ENCODE measurements around the gene P2RX6. TPM values are rescaled to one million over a fixed set of nuclear protein-coding genes. Genes with fewer than 3 reads are reported as not detected.
"Not testable (repeated sequence)": the region's sequence is repeated elsewhere in the genome, so short reads cannot be mapped to it uniquely, and the experiment has no call there.

Gene P2RX6
- total RNA-seq, 1 donor from 2014 or later: 1.2 TPM

- no peak for DNase-seq (ENCODE audit: low spot score)
Observed at GRCh38 chr22:21051145-21051830, 36.3 kb downstream of the P2RX6 start.

- no peak for DNase-seq (ENCODE audit: low spot score)
Observed at GRCh38 chr22:21051831-21052400, 37.0 kb downstream of the P2RX6 start.

- DNase-seq (ENCODE audit: low spot score): no peak
Observed at GRCh38 chr22:21052715-21053459, 37.9 kb downstream of the P2RX6 start.

- no peak for DNase-seq (ENCODE audit: low spot score)
Observed at GRCh38 chr22:21054046-21054713, 39.2 kb downstream of the P2RX6 start.

- no peak for DNase-seq (ENCODE audit: low spot score)
Observed at GRCh38 chr22:21054714-21055563, 40.0 kb downstream of the P2RX6 start.

- no peak for DNase-seq (ENCODE audit: low spot score)
Observed at GRCh38 chr22:21055564-21055834, 40.5 kb downstream of the P2RX6 start.

GRCh38 chr22:21055880-21056319, 40.9 kb downstream of the P2RX6 start:
- no peak for DNase-seq (ENCODE audit: low spot score)

- DNase-seq (ENCODE audit: low spot score): not testable (repeated sequence)
Observed at GRCh38 chr22:21060363-21060762, 45.4 kb downstream of the P2RX6 start.

GRCh38 chr22:21061660-21062321, 46.8 kb downstream of the P2RX6 start:
- DNase-seq (ENCODE audit: low spot score): not testable (repeated sequence)

- not testable (repeated sequence) for DNase-seq (ENCODE audit: low spot score)
Observed at GRCh38 chr22:21064425-21064824, 49.5 kb downstream of the P2RX6 start.

- DNase-seq (ENCODE audit: low spot score): no peak
Observed at GRCh38 chr22:21064917-21065864, 50.2 kb downstream of the P2RX6 start.

GRCh38 chr22:21067075-21067900, 52.3 kb downstream of the P2RX6 start:
- no peak for DNase-seq (ENCODE audit: low spot score)

- no peak for DNase-seq (ENCODE audit: low spot score)
Observed at GRCh38 chr22:21067901-21068680, 53.1 kb downstream of the P2RX6 start.

GRCh38 chr22:21068681-21069276, 53.8 kb downstream of the P2RX6 start:
- DNase-seq (ENCODE audit: low spot score): no peak

- DNase-seq (ENCODE audit: low spot score): no peak
Observed at GRCh38 chr22:21069375-21069774, 54.4 kb downstream of the P2RX6 start.

- DNase-seq (ENCODE audit: low spot score): no peak
Observed at GRCh38 chr22:21070690-21071615, 56.0 kb downstream of the P2RX6 start.

All from mesenteric fat pad (tissue), 1 donor.